Measurements from ENCODE around the gene MKNK1. TPM values are rescaled to one million over a fixed set of nuclear protein-coding genes. Genes with fewer than 3 reads are reported as not detected.
A peak's percentile ranks its signal among the peaks of the same experiment; 100 is the strongest.

The MKNK1 gene
- total and polyA plus RNA-seq, 2 experiments from 2014 or later, result 18.6 to 23.7 TPM

DNA sequence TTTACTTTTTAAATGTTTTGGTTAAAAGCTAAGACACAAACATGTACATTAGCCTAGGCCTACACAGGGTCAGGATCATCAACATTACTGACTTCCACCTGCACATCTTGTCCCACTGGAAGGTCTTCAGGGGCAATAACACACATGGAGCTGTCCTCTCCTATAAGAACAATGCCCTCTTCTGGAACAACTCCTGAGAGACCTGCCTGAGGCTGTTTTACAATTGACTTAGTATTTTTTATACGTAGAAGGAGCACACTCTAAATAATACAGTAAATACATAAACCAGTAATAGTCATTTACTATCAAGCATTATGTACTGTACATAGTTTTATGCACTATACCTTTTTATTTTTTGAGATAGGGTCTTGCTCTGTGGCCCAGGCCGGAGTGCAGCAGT lies 26.7 kb upstream of the MKNK1 start:
- TF ChIP-seq, protein P1, sequence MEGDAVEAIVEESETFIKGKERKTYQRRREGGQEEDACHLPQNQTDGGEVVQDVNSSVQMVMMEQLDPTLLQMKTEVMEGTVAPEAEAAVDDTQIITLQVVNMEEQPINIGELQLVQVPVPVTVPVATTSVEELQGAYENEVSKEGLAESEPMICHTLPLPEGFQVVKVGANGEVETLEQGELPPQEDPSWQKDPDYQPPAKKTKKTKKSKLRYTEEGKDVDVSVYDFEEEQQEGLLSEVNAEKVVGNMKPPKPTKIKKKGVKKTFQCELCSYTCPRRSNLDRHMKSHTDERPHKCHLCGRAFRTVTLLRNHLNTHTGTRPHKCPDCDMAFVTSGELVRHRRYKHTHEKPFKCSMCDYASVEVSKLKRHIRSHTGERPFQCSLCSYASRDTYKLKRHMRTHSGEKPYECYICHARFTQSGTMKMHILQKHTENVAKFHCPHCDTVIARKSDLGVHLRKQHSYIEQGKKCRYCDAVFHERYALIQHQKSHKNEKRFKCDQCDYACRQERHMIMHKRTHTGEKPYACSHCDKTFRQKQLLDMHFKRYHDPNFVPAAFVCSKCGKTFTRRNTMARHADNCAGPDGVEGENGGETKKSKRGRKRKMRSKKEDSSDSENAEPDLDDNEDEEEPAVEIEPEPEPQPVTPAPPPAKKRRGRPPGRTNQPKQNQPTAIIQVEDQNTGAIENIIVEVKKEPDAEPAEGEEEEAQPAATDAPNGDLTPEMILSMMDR (IDR thresholded peaks at IDR 0.05; ENCODE audit: low read depth, low read length), result no peak
- no peak overlapping the region for H3K27ac ChIP-seq
- no peaks in the 10 kb centered on the region for H3K4me1 ChIP-seq (ENCODE audit: low read depth)
- no peaks in the 10 kb centered on the region for H3K27me3 ChIP-seq
- no peak overlapping the region for H3K4me3 ChIP-seq
- DNase-seq (ENCODE audit: low read depth in 1 of 2, low spot score in 1 of 2), result no peak
- H3K9me3 ChIP-seq (ENCODE audit: low read depth), result no peaks in the 10 kb centered on the region
- peaks cover 43% of the 10 kb centered on the region for H3K36me3 ChIP-seq

DNA sequence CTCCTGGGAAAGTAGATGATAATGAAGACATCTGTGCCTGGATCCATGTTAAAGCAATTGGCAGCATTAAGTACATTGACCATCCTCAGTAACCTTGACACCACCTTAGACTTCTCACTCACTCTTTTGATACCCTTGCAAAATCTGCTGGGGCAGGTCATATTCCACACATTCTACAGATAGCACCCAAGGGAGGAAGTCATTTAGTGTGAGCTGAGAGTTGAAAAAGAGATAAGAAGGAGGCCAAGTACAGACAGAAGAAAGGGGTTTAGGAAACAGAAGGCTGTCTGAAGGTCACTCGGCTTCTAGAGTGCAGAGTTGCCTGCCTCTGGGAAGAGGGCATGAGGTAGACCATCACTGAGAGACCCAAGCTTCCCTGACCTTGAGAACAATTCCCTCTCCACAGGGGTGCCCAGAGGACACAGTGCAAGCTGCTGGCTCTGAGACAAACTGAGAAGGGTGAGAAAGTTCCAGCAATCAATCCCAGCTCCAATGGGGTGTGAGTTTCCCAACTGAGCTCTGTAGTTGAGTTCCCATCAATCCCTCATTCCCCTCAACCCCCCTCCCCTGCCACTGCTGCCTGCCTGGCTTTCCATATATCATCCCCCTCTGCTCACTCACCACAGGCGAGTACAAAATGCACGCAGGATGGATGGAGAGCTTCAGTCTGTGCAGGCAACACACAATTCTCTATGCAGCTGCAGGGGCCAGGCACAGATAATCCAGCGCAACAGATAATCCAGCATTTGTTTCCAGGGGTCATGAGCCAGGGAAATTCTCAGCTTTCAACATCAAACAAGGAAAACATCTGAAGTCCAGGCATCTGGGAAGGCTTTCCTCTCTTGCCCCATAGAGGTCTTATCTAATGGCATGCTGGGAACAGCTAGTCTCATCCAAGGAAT lies 19.9 kb upstream of the MKNK1 start:
- H3K27ac ChIP-seq, result no peak overlapping the region
- no peaks in the 10 kb centered on the region for H3K36me3 ChIP-seq
- no peaks in the 10 kb centered on the region for H3K9me3 ChIP-seq (ENCODE audit: low read depth)
- TF ChIP-seq, protein P1 (IDR thresholded peaks at IDR 0.05; ENCODE audit: low read depth, low read length), result no peak
- no peak overlapping the region for H3K4me3 ChIP-seq
- H3K4me1 ChIP-seq (ENCODE audit: low read depth), result peaks cover 12% of the 10 kb centered on the region
- H3K27me3 ChIP-seq, result no peaks in the 10 kb centered on the region
- peak in 1 of 2 donors; percentile 75 for DNase-seq (ENCODE audit: low read depth in 1 of 2, low spot score in 1 of 2)

GRCh38 chr1:46622344-46622743 lies 18.3 kb upstream of the MKNK1 start:
- Histone ChIP-seq H3K27ac (no peak overlapping the region), H3K9me3 (ENCODE audit: low read depth) (no peaks in the 10 kb centered on the region), H3K36me3 (no peaks in the 10 kb centered on the region), H3K4me3 (no peak overlapping the region), H3K4me1 (ENCODE audit: low read depth) (peaks cover 14% of the 10 kb centered on the region), H3K27me3 (no peaks in the 10 kb centered on the region)
- peak in 1 of 2 donors; percentile 50 for DNase-seq (ENCODE audit: low read depth in 1 of 2, low spot score in 1 of 2)
- TF ChIP-seq, protein P1 (IDR thresholded peaks at IDR 0.05; ENCODE audit: low read depth, low read length), result peak; percentile 56

DNA sequence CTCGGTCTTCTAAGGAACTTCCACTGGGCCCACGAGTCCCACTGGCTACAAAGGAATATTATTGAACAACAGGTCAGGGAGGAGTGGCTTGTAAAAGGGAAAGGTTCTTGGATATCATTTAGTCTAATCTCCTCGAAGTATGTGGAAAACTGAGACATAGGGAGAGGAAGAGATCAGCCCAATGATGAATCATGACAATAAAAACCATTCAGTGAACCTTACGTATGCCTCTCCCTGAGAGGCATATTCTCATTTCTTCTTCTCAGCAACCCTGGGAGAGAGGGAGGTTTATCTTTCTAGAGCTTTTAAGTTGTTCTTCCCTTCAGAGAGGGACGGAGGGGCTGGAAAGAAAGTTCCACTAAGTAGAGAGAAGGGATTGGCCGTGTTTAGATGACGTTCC lies 17.9 kb upstream of the MKNK1 start:
- TF ChIP-seq, protein P1 (IDR thresholded peaks at IDR 0.05; ENCODE audit: low read depth, low read length), result no peak
- H3K4me1 ChIP-seq (ENCODE audit: low read depth), result peaks cover 18% of the 10 kb centered on the region

DNA sequence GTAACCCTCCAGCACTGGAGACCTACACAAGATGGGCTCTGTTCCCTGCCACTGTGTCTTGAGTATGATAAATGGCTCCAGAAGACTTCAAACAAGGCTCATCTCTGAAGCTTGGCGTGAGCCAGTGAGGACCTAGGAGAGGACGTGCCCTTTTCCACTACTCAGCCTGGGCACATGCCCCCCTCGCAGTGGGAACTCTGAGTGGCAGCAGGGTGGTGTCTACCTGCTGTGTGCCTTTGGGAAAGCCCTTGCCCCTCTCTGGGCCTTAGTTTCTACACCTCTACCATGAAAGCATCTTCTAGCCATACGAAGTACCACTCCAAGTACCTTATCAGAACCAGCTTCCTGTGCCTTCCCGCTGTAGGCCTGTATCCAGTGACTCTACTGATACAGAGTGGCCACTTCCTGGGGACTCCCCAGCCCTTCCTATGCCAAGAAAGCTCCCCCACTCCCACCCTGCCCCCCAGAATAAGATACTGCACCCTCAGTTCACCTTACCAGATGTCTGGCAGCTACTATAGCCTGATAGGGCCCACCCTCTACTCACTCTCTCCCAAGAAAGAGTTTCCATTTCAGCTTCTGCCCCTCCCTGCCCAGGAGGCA lies 15.7 kb upstream of the MKNK1 start:
- Histone ChIP-seq H3K4me3 (no peak overlapping the region), H3K36me3 (no peaks in the 10 kb centered on the region), H3K9me3 (ENCODE audit: low read depth) (no peaks in the 10 kb centered on the region), H3K4me1 (ENCODE audit: low read depth) (peaks cover 18% of the 10 kb centered on the region), H3K27me3 (no peaks in the 10 kb centered on the region), H3K27ac (no peak overlapping the region)
- TF ChIP-seq, protein P1 (IDR thresholded peaks at IDR 0.05; ENCODE audit: low read depth, low read length), result no peak
- no peak for DNase-seq (ENCODE audit: low read depth in 1 of 2, low spot score in 1 of 2)

More for the DNA sequence above, 17.9 kb upstream of the MKNK1 start:
- Histone ChIP-seq H3K9me3 (ENCODE audit: low read depth) (no peaks in the 10 kb centered on the region), H3K36me3 (no peaks in the 10 kb centered on the region), H3K4me3 (no peak overlapping the region), H3K27me3 (no peaks in the 10 kb centered on the region), H3K27ac (no peak overlapping the region)
- DNase-seq (ENCODE audit: low read depth in 1 of 2, low spot score in 1 of 2), result no peak

Measured in cardiac muscle cell (in vitro differentiated cells and primary cell).